ENCODE data around the gene MAP2K2.
A peak's percentile ranks its signal among the peaks of the same experiment; 100 is the strongest.

Gene MAP2K2

GRCh38 chr19:4084547-4084877 is 39.4 kb downstream of the MAP2K2 start:
- no peak overlapping the region for H3K4me3 ChIP-seq (ENCODE audit: low read depth, low read length)
- no peak for DNase-seq (ENCODE audit: low read depth)

- peak overlapping the region; percentile 18 for H3K4me3 ChIP-seq (ENCODE audit: low read depth, low read length)
- DNase-seq (ENCODE audit: low read depth), result no peak
Measured at GRCh38 chr19:4083677-4084546, 40.0 kb downstream of the MAP2K2 start.

- DNase-seq (ENCODE audit: low read depth), result no peak
- H3K4me3 ChIP-seq (ENCODE audit: low read depth, low read length), result no peak overlapping the region
Measured at GRCh38 chr19:4082172-4082571, 41.8 kb downstream of the MAP2K2 start.

GRCh38 chr19:4081441-4082129 is 42.3 kb downstream of the MAP2K2 start:
- H3K4me3 ChIP-seq (ENCODE audit: low read depth, low read length), result no peak overlapping the region
- no peak for DNase-seq (ENCODE audit: low read depth)

- DNase-seq (ENCODE audit: low read depth), result no peak
- H3K4me3 ChIP-seq (ENCODE audit: low read depth, low read length), result no peak overlapping the region
Measured at GRCh38 chr19:4080473-4080872, 43.4 kb downstream of the MAP2K2 start.

- no peak for DNase-seq (ENCODE audit: low read depth)
- H3K4me3 ChIP-seq (ENCODE audit: low read depth, low read length), result peak overlapping the region; percentile 42
Measured at GRCh38 chr19:4077800-4078684, 45.9 kb downstream of the MAP2K2 start.

GRCh38 chr19:4077007-4077374 is 46.9 kb downstream of the MAP2K2 start:
- no peak for DNase-seq (ENCODE audit: low read depth)
- no peak overlapping the region for H3K4me3 ChIP-seq (ENCODE audit: low read depth, low read length)

GRCh38 chr19:4075373-4075772 is 48.5 kb downstream of the MAP2K2 start:
- no peak for DNase-seq (ENCODE audit: low read depth)
- H3K4me3 ChIP-seq (ENCODE audit: low read depth, low read length), result no peak overlapping the region

GRCh38 chr19:4071610-4072009 is 52.3 kb downstream of the MAP2K2 start:
- no peak overlapping the region for H3K4me3 ChIP-seq (ENCODE audit: low read depth, low read length)
- DNase-seq (ENCODE audit: low read depth), result no peak

- no peak overlapping the region for H3K4me3 ChIP-seq (ENCODE audit: low read depth, low read length)
- DNase-seq (ENCODE audit: low read depth), result no peak
Measured at GRCh38 chr19:4069331-4069959, 54.5 kb downstream of the MAP2K2 start.

- DNase-seq (ENCODE audit: low read depth), result no peak
- H3K4me3 ChIP-seq (ENCODE audit: low read depth, low read length), result peak overlapping the region; percentile 83
Measured at GRCh38 chr19:4068047-4068966, 55.6 kb downstream of the MAP2K2 start.

- DNase-seq (ENCODE audit: low read depth), result no peak
- H3K4me3 ChIP-seq (ENCODE audit: low read depth, low read length), result peak overlapping the region; percentile 83
Measured at GRCh38 chr19:4067396-4068046, 56.4 kb downstream of the MAP2K2 start.

- DNase-seq (ENCODE audit: low read depth), result no peak
- peak within 1 kb of the TSS; percentile 83 for H3K4me3 ChIP-seq (ENCODE audit: low read depth, low read length)
Measured at GRCh38 chr19:4066682-4067395, 57.1 kb downstream of the MAP2K2 start, which contains the start of gene ZBTB7A. Gene ZBTB7A (minus strand): TSS chr19:4066899. CDS start chr19:4055232, 11,667 bp downstream.

GRCh38 chr19:4066176-4066606 is 57.7 kb downstream of the MAP2K2 start:
- no peak for DNase-seq (ENCODE audit: low read depth)
- H3K4me3 ChIP-seq (ENCODE audit: low read depth, low read length), result peak overlapping the region; percentile 83

GRCh38 chr19:4065430-4066175 is 58.3 kb downstream of the MAP2K2 start:
- DNase-seq (ENCODE audit: low read depth), result peak; percentile 95
- H3K4me3 ChIP-seq (ENCODE audit: low read depth, low read length), result peak overlapping the region; percentile 83

- DNase-seq (ENCODE audit: low read depth), result no peak
Measured at GRCh38 chr19:4064496-4065260, 59.2 kb downstream of the MAP2K2 start.

More at GRCh38 chr19:4064496-4065260, 59.2 kb downstream of the MAP2K2 start:
- H3K4me3 ChIP-seq (ENCODE audit: low read depth, low read length), result peak overlapping the region; percentile 82
